Activated T-cell treated with anti-CD3 and anti-CD28 coated beads, Interleukin-2, amount 50 U/mL, for 24 hours (primary cell): ENCODE results near the gene ANXA9.

Experiments
- DNase-seq: peaks from one replicate; pipeline ENCODE4 v3.0.0-alpha.2; 2020
- H3K27ac Mint-ChIP-seq: 2 replicates; pipeline ENCODE4 v1.8.0; 2020; ENCODE audit warnings: mild to moderate bottlenecking, mixed read lengths
- H3K27me3 Mint-ChIP-seq: 2 replicates; pipeline ENCODE4 v1.8.0; 2020; ENCODE audit warnings: mixed read lengths
- H3K36me3 Mint-ChIP-seq: 2 replicates; pipeline ENCODE4 v1.8.0; 2020; ENCODE audit warnings: low read depth, mixed read lengths
- H3K4me1 Mint-ChIP-seq: 2 replicates; pipeline ENCODE4 v1.8.0; 2020; ENCODE audit warnings: low read depth, mixed read lengths
- H3K4me3 Mint-ChIP-seq: 2 replicates; pipeline ENCODE4 v1.8.0; 2020; ENCODE audit warnings: mild to moderate bottlenecking, moderate library complexity, mixed read lengths
- H3K9me3 Mint-ChIP-seq: 2 replicates; pipeline ENCODE4 v1.8.0; 2020; ENCODE audit warnings: mixed read lengths

ANXA9 gene

DNA sequence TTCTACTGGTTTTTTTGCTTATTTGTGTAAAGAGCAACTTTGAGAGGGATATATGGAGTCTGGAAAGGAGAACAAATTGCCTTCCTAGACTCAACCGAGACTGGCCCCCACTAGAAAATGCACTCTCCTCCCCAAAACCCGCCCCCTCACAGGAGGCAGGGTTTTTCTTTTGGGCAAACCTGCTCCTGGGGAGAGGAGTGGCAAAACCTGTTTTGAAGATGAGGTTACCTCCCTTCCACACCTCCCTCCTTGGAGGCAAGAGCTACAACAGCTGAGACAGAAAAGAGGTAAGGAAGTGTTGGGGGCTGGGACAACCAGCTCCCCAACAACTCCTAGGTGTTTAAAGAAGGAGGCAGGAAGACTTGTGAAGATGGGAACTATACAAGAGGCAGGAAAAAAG is 54.3 kb downstream of the ANXA9 start, which contains the start of gene BNIPL:
Gene BNIPL, plus strand, starts transcription at position 231 of the 400 bp plus-strand sequence. Its CDS starts 140 bp downstream, at position 371.
- no peaks in the 10 kb centered on the region for H3K27me3 Mint-ChIP-seq
- H3K4me1 Mint-ChIP-seq: no peaks in the 10 kb centered on the region
- peaks cover 28% of the 10 kb centered on the region for H3K36me3 Mint-ChIP-seq
- no peak for DNase-seq
- no peak within 1 kb of the TSS for H3K27ac Mint-ChIP-seq
- H3K4me3 Mint-ChIP-seq: no peak within 1 kb of the TSS
- H3K9me3 Mint-ChIP-seq: no peaks in the 10 kb centered on the region

GRCh38 chr1:151037032-151037431 is 54.9 kb downstream of the ANXA9 start:
- no peaks in the 10 kb centered on the region for H3K4me1 Mint-ChIP-seq
- no peaks in the 10 kb centered on the region for H3K27me3 Mint-ChIP-seq
- no peak overlapping the region for H3K4me3 Mint-ChIP-seq
- no peaks in the 10 kb centered on the region for H3K9me3 Mint-ChIP-seq
- no peak for DNase-seq
- no peak overlapping the region for H3K27ac Mint-ChIP-seq
- peaks cover 25% of the 10 kb centered on the region for H3K36me3 Mint-ChIP-seq

DNA sequence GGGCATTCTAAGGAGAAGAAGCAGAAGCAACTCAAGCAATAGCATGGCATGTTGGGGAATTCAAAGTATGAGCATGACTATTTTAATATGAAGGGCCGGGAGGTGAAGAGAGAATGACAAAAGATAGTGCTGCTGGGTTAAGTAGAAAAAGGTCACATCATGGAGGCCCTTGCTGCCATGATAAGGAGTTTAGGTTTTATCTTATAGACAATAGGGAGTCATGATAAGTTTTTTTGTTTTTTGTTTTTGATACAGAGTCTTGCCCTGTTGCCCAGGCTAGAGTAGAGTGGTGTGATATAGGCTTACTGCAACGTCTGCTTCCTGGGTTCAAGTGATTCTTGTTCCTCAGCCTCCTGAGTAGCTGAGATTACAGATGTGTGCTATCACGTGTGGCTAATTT is 57.4 kb downstream of the ANXA9 start:
- H3K36me3 Mint-ChIP-seq: peaks cover 15% of the 10 kb centered on the region
- no peak for DNase-seq
- H3K4me3 Mint-ChIP-seq: no peak overlapping the region
- H3K27ac Mint-ChIP-seq: no peak overlapping the region
- peaks cover 11% of the 10 kb centered on the region for H3K4me1 Mint-ChIP-seq
- H3K9me3 Mint-ChIP-seq: no peaks in the 10 kb centered on the region
- H3K27me3 Mint-ChIP-seq: no peaks in the 10 kb centered on the region

GRCh38 chr1:151043163-151043562 is 61.1 kb downstream of the ANXA9 start:
- Mint-ChIP-seq H3K4me3 (no peak overlapping the region), H3K9me3 (no peaks in the 10 kb centered on the region), H3K27me3 (no peaks in the 10 kb centered on the region), H3K27ac (no peak overlapping the region), H3K4me1 (peaks cover 34% of the 10 kb centered on the region), H3K36me3 (peaks cover 11% of the 10 kb centered on the region)
- DNase-seq: no peak
